HCT116 (cell line): ENCODE results near the gene MON2.

Source experiments
- ATF3 ChIP-seq: IDR thresholded peaks from 2 replicates; pipeline ENCODE4 v1.6.1; 2012
- CBX3 ChIP-seq: IDR thresholded peaks from 2 replicates; pipeline ENCODE4 v1.6.1; 2012; ENCODE audit warnings: low read depth
- CTCF ChIP-seq, 3 experiments: fragments of 200-600 bp in 1 of 3; sonication (generic) in 1 of 3; IDR thresholded peaks in 2 of 3; conservative IDR thresholded peaks in 1 of 3; 2 replicates each; pipeline ENCODE4 v1.5.1; 2012 to 2017; ENCODE audit warnings: low read depth in 2 of 3, low read length in 2 of 3, antibody characterized with exemption in 1 of 3, borderline replicate concordance in 1 of 3, control low read depth in 1 of 3, mild to moderate bottlenecking in 1 of 3, mixed read lengths in 1 of 3, mixed run types in 1 of 3, moderate library complexity in 1 of 3; ENCODE audit not compliant: insufficient read depth in 1 of 3
- EZH2 ChIP-seq: fragments of 200-600 bp; sonication (generic); IDR thresholded peaks from 2 replicates; pipeline ENCODE4 v1.6.1; 2017; ENCODE audit warnings: antibody characterized with exemption, mixed run types
- FOSL1 ChIP-seq: IDR thresholded peaks from 2 replicates; pipeline ENCODE4 v1.6.1; 2012; ENCODE audit warnings: low read depth
- POLR2A ChIP-seq: IDR thresholded peaks from 2 replicates; pipeline ENCODE4 v1.7.0; 2011; ENCODE audit warnings: borderline replicate concordance; ENCODE audit not compliant: insufficient read depth, insufficient read length; ENCODE audit errors: extremely low read depth
- POLR2AphosphoS5 ChIP-seq: IDR thresholded peaks from 2 replicates; pipeline ENCODE4 v1.6.1; 2011; ENCODE audit warnings: mild to moderate bottlenecking, low read depth, low read length, moderate library complexity

- TF ChIP-seq CTCF (IDR thresholded peaks at IDR 0.05 in 2 of 3, conservative IDR thresholded peaks at IDR 0.05 in 1 of 3; ENCODE audit: borderline replicate concordance in 1 of 3, insufficient read depth in 1 of 3, low read depth in 2 of 3, low read length in 2 of 3) = no peak
- TF ChIP-seq ATF3 = no peak
- no peak for TF ChIP-seq CBX3
- no peak for TF ChIP-seq EZH2
- TF ChIP-seq POLR2AphosphoS5 = no peak
- TF ChIP-seq FOSL1 = no peak
- no peak for TF ChIP-seq POLR2A
These were observed 146.5 kb downstream of the MON2 start for GRCh38 chr12:62613081-62613480.
